Measurements from ENCODE around the gene SLC4A2.

SLC4A2 gene

GRCh38 chr7:151045967-151046366 lies 13.4 kb upstream of the SLC4A2 start:
- DNase-seq (ENCODE audit: low read depth in 2 of 2): no peak

- DNase-seq (ENCODE audit: low read depth in 2 of 2): no peak
These were observed 12.5 kb upstream of the SLC4A2 start for GRCh38 chr7:151046603-151047573.

- no peak for DNase-seq (ENCODE audit: low read depth in 2 of 2)
These were observed 11.2 kb upstream of the SLC4A2 start, which contains the start of gene ASIC3 for GRCh38 chr7:151047976-151048815. ASIC3 (plus strand) TSS chr7:151048531; CDS start chr7:151048886, 355 bp downstream.

- no peak for DNase-seq (ENCODE audit: low read depth in 2 of 2)
These were observed 10.4 kb upstream of the SLC4A2 start for GRCh38 chr7:151048911-151049463.

- peak in 1 of 2 donors; percentile 49 for DNase-seq (ENCODE audit: low read depth in 2 of 2)
These were observed 8.3 kb upstream of the SLC4A2 start for GRCh38 chr7:151051108-151051507.

GRCh38 chr7:151053096-151053495 lies 6.3 kb upstream of the SLC4A2 start:
- no peak for DNase-seq (ENCODE audit: low read depth in 2 of 2)

GRCh38 chr7:151053751-151054150 lies 5.6 kb upstream of the SLC4A2 start:
- DNase-seq (ENCODE audit: low read depth in 2 of 2): no peak

- no peak for DNase-seq (ENCODE audit: low read depth in 2 of 2)
These were observed 3.1 kb upstream of the SLC4A2 start for GRCh38 chr7:151056283-151056665.

- no peak for DNase-seq (ENCODE audit: low read depth in 2 of 2)
These were observed 2.5 kb upstream of the SLC4A2 start for GRCh38 chr7:151056666-151057505.

GRCh38 chr7:151057506-151057988 lies 1.8 kb upstream of the SLC4A2 start, which contains the start of gene CDK5:
CDK5 (minus strand) TSS chr7:151057897; CDS start chr7:151057848, 49 bp downstream.
- no peak for DNase-seq (ENCODE audit: low read depth in 2 of 2)

- peak; percentile 89 to 94 for DNase-seq (ENCODE audit: low read depth in 2 of 2)
These were observed 1.2 kb upstream of the SLC4A2 start for GRCh38 chr7:151057989-151058780.

- no peak for DNase-seq (ENCODE audit: low read depth in 2 of 2)
These were observed 515 bp upstream of the SLC4A2 start for GRCh38 chr7:151058781-151059366.

- DNase-seq (ENCODE audit: low read depth in 2 of 2): no peak
These were observed 675 bp downstream of the SLC4A2 start for GRCh38 chr7:151060113-151060415.

GRCh38 chr7:151060416-151061212 lies 1.2 kb downstream of the SLC4A2 start:
- no peak for DNase-seq (ENCODE audit: low read depth in 2 of 2)

- DNase-seq (ENCODE audit: low read depth in 2 of 2): no peak
These were observed 2.1 kb downstream of the SLC4A2 start for GRCh38 chr7:151061213-151062110.

GRCh38 chr7:151062111-151062398 lies 2.7 kb downstream of the SLC4A2 start:
- DNase-seq (ENCODE audit: low read depth in 2 of 2): no peak

GRCh38 chr7:151062399-151063211 lies 3.2 kb downstream of the SLC4A2 start:
- DNase-seq (ENCODE audit: low read depth in 2 of 2): no peak

Measured in stimulated activated CD4-positive, alpha-beta T cell treated with anti-CD3 and anti-CD28 coated beads, Interleukin-1b, Interleukin-23, amount 100 ng/mL, for 4 hours (primary cell).